A673 (cell line): ENCODE data around the gene CDT1. TPM values are rescaled to one million over a fixed set of nuclear protein-coding genes. Genes with fewer than 3 reads are reported as not detected.

Experiments used
- BruUV-seq: library from RNA; stranded (reverse); fragments of 400-500 nt; replicated peaks from 2 replicates; lab custom pipeline; 2021; lab: Mats Ljungman, UMichigan
- CTCF ChIA-PET: fragments of 300-600 bp; sonication (Branson Sonifier 250); formaldehyde crosslinking; loops from one replicate; lab custom pipeline; 2022; ENCODE audit warnings: antibody characterized with exemption; lab: Charles Lee
- POLR2A ChIA-PET: fragments of 300-600 bp; sonication (Branson Sonifier 250); formaldehyde crosslinking; loops from one replicate; lab custom pipeline; 2022; ENCODE audit warnings: antibody characterized with exemption; ENCODE audit not compliant: low non-redundant PET; lab: Charles Lee
- DNase-seq: peaks from one replicate; pipeline ENCODE4 v3.0.0-alpha.2; 2015; ENCODE audit warnings: low spot score
- H3K27ac ChIP-seq: fragments of 200-600 bp; sonication (generic); 2 replicates; pipeline ENCODE4 v1.5.1; 2016; ENCODE audit warnings: mixed run types, low read depth, mild to moderate bottlenecking, mixed read lengths, antibody characterized with exemption, low read length; ENCODE audit not compliant: poor library complexity, severe bottlenecking
- H3K27me3 ChIP-seq: fragments of 200-600 bp; sonication (generic); replicated peaks from 2 replicates; pipeline ENCODE4 v1.6.1; 2017; ENCODE audit warnings: mixed run types, low read depth, mild to moderate bottlenecking, mixed read lengths, antibody characterized with exemption, low read length; ENCODE audit not compliant: insufficient read depth, poor library complexity
- H3K36me3 ChIP-seq: fragments of 200-600 bp; sonication (generic); 2 replicates; pipeline ENCODE4 v1.6.1; 2016; ENCODE audit warnings: mixed run types, mild to moderate bottlenecking, mixed read lengths, antibody characterized with exemption, low read length; ENCODE audit not compliant: insufficient read depth, poor library complexity, severe bottlenecking
- H3K4me1 ChIP-seq: fragments of 200-600 bp; sonication (generic); 2 replicates; pipeline ENCODE4 v1.6.1; 2017; ENCODE audit warnings: mixed run types, mild to moderate bottlenecking, mixed read lengths, antibody characterized with exemption, low read length; ENCODE audit not compliant: insufficient read depth, poor library complexity, severe bottlenecking
- H3K4me3 ChIP-seq: fragments of 200-600 bp; sonication (generic); 2 replicates; pipeline ENCODE4 v1.5.1; 2016; ENCODE audit warnings: low read depth, mixed run types, mild to moderate bottlenecking, mixed read lengths, low read length; ENCODE audit not compliant: poor library complexity, severe bottlenecking
- H3K9me3 ChIP-seq: fragments of 200-600 bp; sonication (generic); 2 replicates; pipeline ENCODE4 v1.6.1; 2016; ENCODE audit warnings: mixed run types, low read depth, mild to moderate bottlenecking, mixed read lengths, antibody characterized with exemption, low read length; ENCODE audit not compliant: poor library complexity, severe bottlenecking
- EZH2 ChIP-seq: fragments of 200-600 bp; sonication (generic); IDR thresholded peaks from 2 replicates; pipeline ENCODE4 v1.6.1; 2017; ENCODE audit warnings: borderline replicate concordance, low read depth, mild to moderate bottlenecking, mixed read lengths, antibody characterized with exemption, low read length; ENCODE audit not compliant: poor library complexity, severe bottlenecking
- intact Hi-C: fragments of 100-400 bp; cut with micrococcal nuclease; formaldehyde crosslinking; loops from one replicate; pipeline ENCODE4 v1.10.0; 2022; ENCODE audit not compliant: unreplicated experiment
- total RNA-seq: library from RNA; stranded (reverse); gene quantifications from 2 replicates; pipeline ENCODE4 v1.2.3, GENCODE V29; 2021
- TF ChIP-seq, protein P1 (sequence below): fragments of 300-800, 200-600 bp; sonication (generic); conservative IDR thresholded peaks from 2 replicates; pipeline ENCODE4 v1.5.1; 2017; ENCODE audit warnings: low read depth, mild to moderate bottlenecking, antibody characterized with exemption, low read length, moderate library complexity, mixed read lengths

The CDT1 gene
- total RNA-seq, 1 experiment from 2014 or later, result 103 TPM

DNA sequence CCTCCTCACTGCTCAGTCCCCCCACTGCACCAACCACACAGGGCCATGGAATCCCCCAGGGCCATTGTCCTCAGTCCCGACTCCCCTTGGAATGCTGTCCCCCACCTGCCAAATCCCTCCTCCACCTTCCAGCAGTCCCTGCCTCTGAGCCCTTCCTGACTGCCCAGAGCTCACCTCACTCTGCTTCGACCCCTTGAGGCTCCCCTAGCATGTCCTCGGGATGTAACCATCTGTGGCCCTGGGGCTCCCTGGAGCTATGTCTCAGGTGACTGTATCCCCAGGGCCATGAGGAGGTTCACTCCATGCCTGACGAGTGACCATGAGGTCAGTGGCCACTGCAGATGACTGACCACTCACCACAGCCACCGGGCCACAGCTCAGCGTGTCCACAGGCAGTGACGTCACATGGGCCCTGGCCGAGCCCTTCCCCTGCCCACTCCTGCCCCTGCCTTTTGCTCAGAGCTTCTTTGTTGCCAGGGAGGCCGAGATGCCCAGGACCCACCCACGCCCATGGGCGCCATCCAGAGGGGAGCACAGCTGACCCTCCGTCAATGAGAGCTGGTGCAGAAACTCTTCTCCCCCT, 10.8 kb upstream of the CDT1 start:
- intact Hi-C loops, result no loop called here
- TF ChIP-seq EZH2, result no peak
- TF ChIP-seq, protein P1, sequence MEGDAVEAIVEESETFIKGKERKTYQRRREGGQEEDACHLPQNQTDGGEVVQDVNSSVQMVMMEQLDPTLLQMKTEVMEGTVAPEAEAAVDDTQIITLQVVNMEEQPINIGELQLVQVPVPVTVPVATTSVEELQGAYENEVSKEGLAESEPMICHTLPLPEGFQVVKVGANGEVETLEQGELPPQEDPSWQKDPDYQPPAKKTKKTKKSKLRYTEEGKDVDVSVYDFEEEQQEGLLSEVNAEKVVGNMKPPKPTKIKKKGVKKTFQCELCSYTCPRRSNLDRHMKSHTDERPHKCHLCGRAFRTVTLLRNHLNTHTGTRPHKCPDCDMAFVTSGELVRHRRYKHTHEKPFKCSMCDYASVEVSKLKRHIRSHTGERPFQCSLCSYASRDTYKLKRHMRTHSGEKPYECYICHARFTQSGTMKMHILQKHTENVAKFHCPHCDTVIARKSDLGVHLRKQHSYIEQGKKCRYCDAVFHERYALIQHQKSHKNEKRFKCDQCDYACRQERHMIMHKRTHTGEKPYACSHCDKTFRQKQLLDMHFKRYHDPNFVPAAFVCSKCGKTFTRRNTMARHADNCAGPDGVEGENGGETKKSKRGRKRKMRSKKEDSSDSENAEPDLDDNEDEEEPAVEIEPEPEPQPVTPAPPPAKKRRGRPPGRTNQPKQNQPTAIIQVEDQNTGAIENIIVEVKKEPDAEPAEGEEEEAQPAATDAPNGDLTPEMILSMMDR, result no peak
- DNase-seq, result no peak
- no TSS peak for BruUV-seq
- POLR2A ChIA-PET, result interaction anchor here (0.6 kb wide), 1 partner anchor 10 kb away, joined by 13 read pairs; no protein-coding TSS in a partner anchor
- Histone ChIP-seq H3K27me3 (no peaks in the 10 kb centered on the region), H3K4me3 (no peak overlapping the region), H3K4me1 (peaks cover 11% of the 10 kb centered on the region), H3K36me3 (no peaks in the 10 kb centered on the region), H3K9me3 (no peaks in the 10 kb centered on the region), H3K27ac (no peak overlapping the region)
- CTCF ChIA-PET, result interaction anchor here (0.7 kb wide), 1 partner anchor 1209 kb away, joined by 30 read pairs; no protein-coding TSS in a partner anchor

DNA sequence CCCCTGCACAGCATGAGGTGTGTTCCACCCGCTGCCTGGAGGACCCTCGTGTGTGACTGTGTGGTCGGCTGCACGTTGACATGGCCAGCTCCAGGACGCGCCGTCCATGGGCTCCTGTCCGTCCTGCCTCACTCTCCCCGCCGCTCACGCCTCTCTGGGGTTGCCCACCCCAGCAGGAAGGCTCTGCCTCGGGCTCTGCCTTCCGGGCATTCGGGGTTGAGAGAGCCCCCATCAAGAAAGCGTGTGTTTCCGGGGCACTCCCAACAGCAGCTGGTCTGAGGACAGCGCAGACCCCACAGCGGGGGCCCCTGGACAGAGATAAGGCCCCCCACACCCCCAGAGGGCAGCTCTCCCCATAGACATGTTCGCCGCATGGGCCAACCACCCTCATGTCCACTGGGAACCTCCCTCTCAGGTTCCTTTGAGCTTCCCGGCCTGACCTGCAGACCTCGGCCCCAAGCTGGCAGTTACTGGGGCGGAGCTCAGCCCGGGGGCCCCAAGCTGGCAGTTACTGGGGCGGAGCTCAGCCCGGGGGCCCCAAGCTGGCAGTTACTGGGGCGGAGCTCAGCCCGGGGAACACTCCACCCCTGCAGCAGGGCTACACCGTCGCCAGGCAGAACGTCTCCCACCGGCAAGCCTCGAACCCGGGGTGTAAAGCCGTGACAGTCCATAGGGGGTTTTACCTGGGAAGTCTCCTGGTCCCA, 10.2 kb upstream of the CDT1 start:
- BruUV-seq, result no TSS peak
- intact Hi-C loops, result no loop called here
- ChIA-PET POLR2A (interaction anchor here (0.6 kb wide), 1 partner anchor 9 kb away, joined by 13 read pairs; no protein-coding TSS in a partner anchor), CTCF (interaction anchor here (0.7 kb wide), 1 partner anchor 1208 kb away, joined by 30 read pairs; no protein-coding TSS in a partner anchor)
- no peak overlapping the region for H3K4me3 ChIP-seq
- no peak overlapping the region for H3K27ac ChIP-seq
- TF ChIP-seq, protein P1, result no peak
- no peaks in the 10 kb centered on the region for H3K27me3 ChIP-seq
- DNase-seq, result no peak
- H3K4me1 ChIP-seq, result peaks cover 11% of the 10 kb centered on the region
- H3K36me3 ChIP-seq, result no peaks in the 10 kb centered on the region
- H3K9me3 ChIP-seq, result no peaks in the 10 kb centered on the region

DNA sequence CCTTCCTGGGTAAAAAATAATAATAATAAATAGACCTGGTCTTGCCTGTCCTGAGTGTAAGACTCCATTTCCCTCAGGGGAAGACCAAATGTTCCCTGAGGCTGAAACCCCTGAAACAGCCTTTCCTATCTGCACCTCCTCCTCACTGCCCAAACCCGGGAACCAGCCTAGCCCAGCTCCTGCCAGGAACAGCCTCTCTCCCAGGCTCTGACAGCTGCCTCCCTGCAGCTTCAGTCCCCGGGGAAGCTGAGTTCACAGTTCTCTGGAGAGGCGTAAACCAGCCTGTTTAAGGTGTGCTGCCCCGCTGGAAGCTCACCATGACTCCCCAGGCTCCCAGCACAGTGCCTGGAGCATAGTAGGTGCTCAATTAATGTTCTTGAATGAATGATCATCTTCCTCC, 7.3 kb upstream of the CDT1 start:
- Histone ChIP-seq H3K27me3 (no peaks in the 10 kb centered on the region), H3K9me3 (no peaks in the 10 kb centered on the region), H3K27ac (no peak overlapping the region), H3K4me1 (peaks cover 5% of the 10 kb centered on the region), H3K4me3 (no peak overlapping the region), H3K36me3 (no peaks in the 10 kb centered on the region)
- TF ChIP-seq, protein P1, result no peak
- TF ChIP-seq EZH2, result no peak
- intact Hi-C loops, result no loop called here
- BruUV-seq, result no TSS peak
- ChIA-PET POLR2A (no interaction called here), CTCF (interaction anchor here (0.9 kb wide), 1 partner anchor 12 kb away, joined by 4 read pairs; no protein-coding TSS in a partner anchor)
- DNase-seq, result no peak
